GM23338 (cell line): Measurements from ENCODE around the gene GSTM2.

ENCODE experiments used
- CREB1 ChIP-seq: fragments of 250-450 bp; sonication (Bioruptor Pico); IDR thresholded peaks from 2 replicates; pipeline ENCODE4 v1.5.0; 2020; ENCODE audit warnings: low read depth, mild to moderate bottlenecking, moderate library complexity
- CTCF ChIP-seq, 2 experiments: fragments of 200-600 bp in 1 of 2; sonication (generic) in 1 of 2; conservative IDR thresholded peaks; 2 replicates each; pipeline versions ENCODE4 v1.5.1 to v1.6.1; 2016 to 2017; ENCODE audit warnings: antibody characterized with exemption in 2 of 2, low read depth in 2 of 2, mild to moderate bottlenecking in 2 of 2, moderate library complexity in 1 of 2
- EZH2 ChIP-seq: fragments of 200-600 bp; sonication (generic); IDR thresholded peaks from one replicate; pipeline ENCODE4 v1.8.0; 2017; ENCODE audit warnings: antibody characterized with exemption, mild to moderate bottlenecking, low read depth; ENCODE audit not compliant: unreplicated experiment
- EZH2phosphoT487 ChIP-seq: fragments of 200-600 bp; sonication (generic); IDR thresholded peaks from one replicate; pipeline ENCODE4 v1.8.1; 2018; ENCODE audit warnings: antibody characterized with exemption; ENCODE audit not compliant: unreplicated experiment
- JUNB ChIP-seq: IDR thresholded peaks from one replicate; pipeline ENCODE4 v1.6.1; 2016; ENCODE audit warnings: antibody characterized with exemption; ENCODE audit not compliant: unreplicated experiment
- NANOG ChIP-seq: IDR thresholded peaks from 2 replicates; pipeline ENCODE4 v1.6.1; 2016; ENCODE audit warnings: antibody characterized with exemption, borderline replicate concordance
- POLR2AphosphoS5 ChIP-seq: IDR thresholded peaks from 2 replicates; pipeline ENCODE4 v1.6.1; 2016; ENCODE audit warnings: antibody characterized with exemption, low read depth
- ZNF114 ChIP-seq: fragments of 250-450 bp; sonication (Bioruptor Pico); IDR thresholded peaks from 2 replicates; pipeline ENCODE4 v1.5.0; 2020; ENCODE audit warnings: mild to moderate bottlenecking, moderate library complexity
- ZNF331 ChIP-seq: fragments of 250-450 bp; sonication (Bioruptor Pico); IDR thresholded peaks from 2 replicates; pipeline ENCODE4 v1.5.0; 2020; ENCODE audit warnings: low read depth, mild to moderate bottlenecking, moderate library complexity
- TF ChIP-seq, protein P1 (sequence below): IDR thresholded peaks from one replicate; pipeline ENCODE4 v1.6.1; 2018; ENCODE audit warnings: antibody characterized with exemption; ENCODE audit not compliant: unreplicated experiment

GRCh38 chr1:109627692-109628399 lies 40.0 kb upstream of the GSTM2 start:
- TF ChIP-seq CTCF (conservative IDR thresholded peaks at IDR 0.05; ENCODE audit: low read depth in 2 of 2) (no peak), POLR2AphosphoS5 (no peak), CREB1 (CRISPR knock-in tag) (no peak), EZH2phosphoT487 (no peak), EZH2 (no peak), ZNF114 (CRISPR knock-in tag) (no peak), NANOG (no peak), ZNF331 (CRISPR knock-in tag) (no peak), JUNB (no peak)
- TF ChIP-seq, protein P1, sequence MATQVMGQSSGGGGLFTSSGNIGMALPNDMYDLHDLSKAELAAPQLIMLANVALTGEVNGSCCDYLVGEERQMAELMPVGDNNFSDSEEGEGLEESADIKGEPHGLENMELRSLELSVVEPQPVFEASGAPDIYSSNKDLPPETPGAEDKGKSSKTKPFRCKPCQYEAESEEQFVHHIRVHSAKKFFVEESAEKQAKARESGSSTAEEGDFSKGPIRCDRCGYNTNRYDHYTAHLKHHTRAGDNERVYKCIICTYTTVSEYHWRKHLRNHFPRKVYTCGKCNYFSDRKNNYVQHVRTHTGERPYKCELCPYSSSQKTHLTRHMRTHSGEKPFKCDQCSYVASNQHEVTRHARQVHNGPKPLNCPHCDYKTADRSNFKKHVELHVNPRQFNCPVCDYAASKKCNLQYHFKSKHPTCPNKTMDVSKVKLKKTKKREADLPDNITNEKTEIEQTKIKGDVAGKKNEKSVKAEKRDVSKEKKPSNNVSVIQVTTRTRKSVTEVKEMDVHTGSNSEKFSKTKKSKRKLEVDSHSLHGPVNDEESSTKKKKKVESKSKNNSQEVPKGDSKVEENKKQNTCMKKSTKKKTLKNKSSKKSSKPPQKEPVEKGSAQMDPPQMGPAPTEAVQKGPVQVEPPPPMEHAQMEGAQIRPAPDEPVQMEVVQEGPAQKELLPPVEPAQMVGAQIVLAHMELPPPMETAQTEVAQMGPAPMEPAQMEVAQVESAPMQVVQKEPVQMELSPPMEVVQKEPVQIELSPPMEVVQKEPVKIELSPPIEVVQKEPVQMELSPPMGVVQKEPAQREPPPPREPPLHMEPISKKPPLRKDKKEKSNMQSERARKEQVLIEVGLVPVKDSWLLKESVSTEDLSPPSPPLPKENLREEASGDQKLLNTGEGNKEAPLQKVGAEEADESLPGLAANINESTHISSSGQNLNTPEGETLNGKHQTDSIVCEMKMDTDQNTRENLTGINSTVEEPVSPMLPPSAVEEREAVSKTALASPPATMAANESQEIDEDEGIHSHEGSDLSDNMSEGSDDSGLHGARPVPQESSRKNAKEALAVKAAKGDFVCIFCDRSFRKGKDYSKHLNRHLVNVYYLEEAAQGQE: no peak
